OCI-LY1 (cell line): ENCODE measurements around the gene RBBP4.

ENCODE experiments used
- CTCF ChIP-seq: fragments of 200-600 bp; sonication (generic), shearing (Covaris generic); IDR thresholded peaks from 2 replicates; pipeline ENCODE4 v1.5.1; 2017; ENCODE audit warnings: mild to moderate bottlenecking, antibody characterized with exemption, low read length, moderate library complexity, mixed read lengths
- EZH2 ChIP-seq: fragments of 200-600 bp; sonication (generic), shearing (Covaris generic); IDR thresholded peaks from 2 replicates; pipeline ENCODE4 v1.8.0; 2017; ENCODE audit warnings: borderline replicate concordance, mixed run types, mild to moderate bottlenecking, antibody characterized with exemption, low read length, moderate library complexity, mixed read lengths

DNA sequence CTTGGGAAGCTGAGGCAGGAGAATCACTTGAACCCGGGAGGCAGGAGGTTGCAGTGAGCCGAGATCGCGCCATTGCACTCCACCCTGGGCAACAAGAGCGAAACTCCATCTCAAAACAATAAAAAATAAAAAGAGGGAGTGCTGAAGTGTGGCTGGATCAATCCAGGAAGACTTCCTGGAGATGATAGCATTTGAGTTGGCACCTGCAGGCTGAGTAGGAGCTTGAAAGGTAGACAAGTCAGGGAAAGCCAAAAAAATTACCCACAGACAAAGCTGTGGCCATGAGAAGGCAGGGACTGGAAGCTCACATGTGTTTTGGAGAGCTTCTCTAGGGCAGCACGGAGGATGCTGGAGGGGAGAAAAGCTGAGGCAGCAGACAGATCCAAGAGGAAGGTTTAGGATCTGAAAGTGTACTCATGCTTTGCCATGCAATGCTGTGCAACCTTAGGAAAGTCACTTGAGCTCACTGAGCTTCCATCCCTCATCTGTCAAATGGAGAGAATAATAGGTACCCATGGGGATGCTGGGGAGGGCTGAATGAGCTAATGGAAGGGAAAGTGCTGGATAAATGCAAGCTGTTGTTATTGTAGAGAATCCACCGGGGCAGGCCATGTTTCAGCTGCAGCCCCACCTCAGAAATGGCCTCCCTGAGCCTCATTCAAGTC lies 77.5 kb downstream of the RBBP4 start:
- TF ChIP-seq EZH2: no peak
- no peak for TF ChIP-seq CTCF
